GM12878 (cell line): ENCODE data around the gene KCNQ1. TPM values are rescaled to one million over a fixed set of nuclear protein-coding genes. Genes with fewer than 3 reads are reported as not detected.

Source experiments
- ATAC-seq: fragments of 200-7000 bp; cut with Tn5 transposase; 3 replicates; pipeline ENCODE4 v1.9.1; 2020; ENCODE audit warnings: mild to moderate bottlenecking, moderate library complexity
- BruUV-seq: library from RNA; stranded (reverse); fragments of 400-500 nt; replicated peaks from 2 replicates; lab custom pipeline; 2021; lab: Mats Ljungman, UMichigan
- CTCF ChIA-PET: fragments of 300-600 bp; sonication (Branson Sonifier 250); formaldehyde crosslinking; extraction: SDS; loops from one replicate; lab custom pipeline; 2021; ENCODE audit warnings: inconsistent platforms; lab: Yijun Ruan, JAX
- POLR2A ChIA-PET: fragments of 350-600 bp; formaldehyde crosslinking; extraction: SDS; loops from one replicate; lab custom pipeline; 2021; ENCODE audit warnings: inconsistent platforms; lab: Charles Lee
- RAD21 ChIA-PET: fragments of 300-600 bp; sonication (Branson Sonifier 250); formaldehyde crosslinking; loops from one replicate; lab custom pipeline; 2023; ENCODE audit warnings: antibody characterized with exemption; ENCODE audit not compliant: unreplicated experiment; lab: Charles Lee
- SMC1A ChIA-PET: fragments of 300-600 bp; sonication (Branson Sonifier 250); formaldehyde crosslinking; loops from one replicate; lab custom pipeline; 2023; ENCODE audit not compliant: unreplicated experiment, uncharacterized antibody; lab: Charles Lee
- DNase-seq: peaks from one replicate; pipeline ENCODE4 v3.0.0-alpha.2; 2011; ENCODE audit warnings: low read depth, low spot score
- FAIRE-seq: peaks from 3 replicates; lab custom pipeline; 2011; peaks lifted over from hg19 to GRCh38; lab: Jason Lieb, UNC
- H2AFZ ChIP-seq: 2 replicates; pipeline ENCODE4 v1.6.0; 2011; ENCODE audit warnings: low read depth, low read length, control low read depth; ENCODE audit not compliant: control insufficient read depth
- H3K27ac ChIP-seq: 2 replicates; pipeline ENCODE4 v1.5.1; 2011; ENCODE audit warnings: control low read depth; ENCODE audit not compliant: control insufficient read depth, insufficient read depth
- H3K27me3 ChIP-seq, 2 experiments: replicated peaks in 1 of 2; 2 replicates each; pipeline versions ENCODE4 v1.6.0 to v1.6.1; 2011; ENCODE audit warnings: low read length in 1 of 2; ENCODE audit not compliant: control insufficient read depth in 2 of 2, insufficient read depth in 2 of 2
- H3K36me3 ChIP-seq, 2 experiments: 2 replicates each; pipeline ENCODE4 v1.5.1; 2011; ENCODE audit warnings: low read length in 1 of 2; ENCODE audit not compliant: control insufficient read depth in 2 of 2, insufficient read depth in 2 of 2
- H3K4me1 ChIP-seq: 2 replicates; pipeline ENCODE4 v1.6.1; 2011; ENCODE audit warnings: mild to moderate bottlenecking, low read length, moderate library complexity, mixed read lengths; ENCODE audit not compliant: control insufficient read depth, insufficient read depth
- H3K4me2 ChIP-seq: 2 replicates; pipeline ENCODE4 v1.6.0; 2011; ENCODE audit warnings: control low read depth; ENCODE audit not compliant: control insufficient read depth, insufficient read depth
- H3K4me3 ChIP-seq: fragments of 200-600 bp; sonication (generic); 2 replicates; pipeline ENCODE4 v1.5.1; 2016
- H3K79me2 ChIP-seq: 2 replicates; pipeline ENCODE4 v1.6.0; 2011; ENCODE audit warnings: low read length; ENCODE audit not compliant: control insufficient read depth, insufficient read depth
- H3K9ac ChIP-seq: 2 replicates; pipeline ENCODE4 v1.8.0; 2011; ENCODE audit warnings: low read length, control low read depth, mixed read lengths; ENCODE audit not compliant: control insufficient read depth, insufficient read depth
- H3K9me3 ChIP-seq: replicated peaks from 3 replicates; pipeline ENCODE4 v1.5.1; 2011; ENCODE audit warnings: mild to moderate bottlenecking, low read length; ENCODE audit not compliant: control insufficient read depth, insufficient read depth
- H4K20me1 ChIP-seq: 2 replicates; pipeline ENCODE4 v1.6.0; 2011; ENCODE audit not compliant: control insufficient read depth, insufficient read depth
- CBX3 ChIP-seq: fragments of 200-600 bp; sonication (generic); IDR thresholded peaks from 2 replicates; pipeline ENCODE4 v1.6.1; 2016; ENCODE audit warnings: low read depth, borderline replicate concordance
- CHD1 ChIP-seq: IDR thresholded peaks from 2 replicates; pipeline ENCODE4 v1.6.1; 2012; ENCODE audit warnings: low read depth, low read length, improper control_type of control experiment
- CHD2 ChIP-seq: IDR thresholded peaks from 2 replicates; pipeline ENCODE4 v1.6.1; 2011; ENCODE audit warnings: low read depth, low read length, improper control_type of control experiment, borderline replicate concordance
- HSF1 ChIP-seq: fragments of 150-350 bp; IDR thresholded peaks from 2 replicates; pipeline ENCODE4 v1.6.1; 2014; ENCODE audit warnings: mild to moderate bottlenecking, low read depth, low read length
- JUNB ChIP-seq: IDR thresholded peaks from 2 replicates; pipeline ENCODE4 v1.6.1; 2016; ENCODE audit warnings: antibody characterized with exemption, mild to moderate bottlenecking
- NR2F1 ChIP-seq: fragments of 450-650 bp; conservative IDR thresholded peaks from 2 replicates; pipeline ENCODE4 v1.6.1; 2017; ENCODE audit warnings: mild to moderate bottlenecking
- RUNX3 ChIP-seq: IDR thresholded peaks from 2 replicates; pipeline ENCODE4 v1.6.1; 2012; ENCODE audit warnings: low read length, inconsistent platforms
- SIN3A ChIP-seq: IDR thresholded peaks from 2 replicates; pipeline ENCODE4 v1.6.1; 2012; ENCODE audit warnings: low read depth, low read length, improper control_type of control experiment
- WGBS: methylation state at CpG from one replicate; pipeline ENCODE4 v1.1.6; 2016; ENCODE audit warnings: low lambda C conversion rate; ENCODE audit not compliant: insufficient replicate concordance, insufficient coverage; ENCODE audit errors: missing lambda C conversion rate; 5-methylcytosine and 5-hydroxymethylcytosine counted together
- in situ Hi-C: fragments of 300-500 bp; cut with MboI; formaldehyde crosslinking; loops from 9 replicates; pipeline ENCODE4 v1.14.3; 2018; ENCODE audit warnings: mixed read lengths
- intact Hi-C: fragments of 100-400 bp; cut with micrococcal nuclease; formaldehyde crosslinking; loops from one replicate; pipeline ENCODE4 v1.14.2; 2022; ENCODE audit not compliant: unreplicated experiment
- polyA plus RNA-seq, 11 experiments: library from polyadenylated mRNA; depleted of rRNA in 4 of 11; unstranded in 6 of 11; stranded (reverse) in 5 of 11; fragments of >200 nt; fragmentation: Nextera tagmentation in 4 of 11; fragmentation: Illumina TruSeq in 1 of 11; extraction: Ambion mirVana in 4 of 11; extraction: Trizol in 1 of 11; gene quantifications; 1 replicate in 1 of 11; 2 replicates in 10 of 11; pipeline versions ENCODE4 v1.2.1 to v1.2.3, GENCODE V29; 2011 to 2016; ENCODE audit warnings: inconsistent platforms in 2 of 11, missing spikeins in 2 of 11, low read depth in 1 of 11
- total RNA-seq, 4 experiments: library from RNA; depleted of rRNA in 3 of 4; stranded (reverse); fragments of >200 nt in 3 of 4; fragmentation: Illumina TruSeq in 1 of 4; extraction: Trizol in 1 of 4; gene quantifications; 2 replicates each; pipeline versions ENCODE4 v1.2.1 to v1.2.3, GENCODE V29; 2013 to 2021
- TF ChIP-seq, protein P1 (sequence below), 3 experiments: IDR thresholded peaks in 2 of 3; conservative IDR thresholded peaks in 1 of 3; 2 replicates each; pipeline ENCODE4 v1.5.1; 2011; ENCODE audit warnings: low read depth in 3 of 3, low read length in 3 of 3, mild to moderate bottlenecking in 3 of 3, control low read depth in 2 of 3, moderate library complexity in 2 of 3, inconsistent platforms in 1 of 3, mixed read lengths in 1 of 3; ENCODE audit not compliant: control insufficient read depth in 2 of 3, insufficient read depth in 1 of 3; ENCODE audit errors: extremely low read depth in 1 of 3
- TF ChIP-seq, protein P2 (sequence below): fragments of 450-650 bp; IDR thresholded peaks from 2 replicates; pipeline ENCODE4 v1.6.1; 2017; ENCODE audit warnings: low read depth, mild to moderate bottlenecking, moderate library complexity

Gene KCNQ1
- total and polyA plus RNA-seq, 10 of the 15 experiments (the other 5 are each of a cell fraction or from before 2014, with no cell fraction given), result 0.03 to 0.15 (median 0.12) TPM; not detected in 7

- ATAC-seq (no peak), FAIRE-seq (no peak), DNase-seq (no peak)
- BruUV-seq, result no TSS peak
- Histone ChIP-seq H3K9me3 (no peaks in the 10 kb centered on the region; the same call in 2 of the 3 replicates), H3K27me3 (no peaks in the 10 kb centered on the region; a peak in 1 of 4 replicates), H3K36me3 (no peaks in the 10 kb centered on the region), H3K4me1 (no peaks in the 10 kb centered on the region; the same call in 1 of the 2 replicates), H3K27ac (peak overlapping the region; percentile 72), H3K79me2 (peaks cover 43% of the 10 kb centered on the region), H3K4me3 (peak overlapping the region; percentile 73), H3K9ac (peak overlapping the region; percentile 82), H3K4me2 (peak overlapping the region; percentile 73), H4K20me1 (no peaks in the 10 kb centered on the region), H2AFZ (no peak overlapping the region)
- ChIA-PET RAD21 (no interaction called here), CTCF (interaction anchor here (1.6 kb wide), 1 partner anchor 166 kb away, joined by 3 read pairs; no protein-coding TSS in a partner anchor), SMC1A (interaction anchor here (1.6 kb wide), 1 partner anchor 189 kb away, joined by 5 read pairs; no protein-coding TSS in a partner anchor), POLR2A (no interaction called here)
- TF ChIP-seq RUNX3 (peak; percentile 39; the same call in 1 of the 2 replicates), SIN3A (no peak), NR2F1 (no peak), CHD2 (no peak), JUNB (no peak), CHD1 (no peak), HSF1 (no peak), CBX3 (no peak)
- TF ChIP-seq, protein P1, sequence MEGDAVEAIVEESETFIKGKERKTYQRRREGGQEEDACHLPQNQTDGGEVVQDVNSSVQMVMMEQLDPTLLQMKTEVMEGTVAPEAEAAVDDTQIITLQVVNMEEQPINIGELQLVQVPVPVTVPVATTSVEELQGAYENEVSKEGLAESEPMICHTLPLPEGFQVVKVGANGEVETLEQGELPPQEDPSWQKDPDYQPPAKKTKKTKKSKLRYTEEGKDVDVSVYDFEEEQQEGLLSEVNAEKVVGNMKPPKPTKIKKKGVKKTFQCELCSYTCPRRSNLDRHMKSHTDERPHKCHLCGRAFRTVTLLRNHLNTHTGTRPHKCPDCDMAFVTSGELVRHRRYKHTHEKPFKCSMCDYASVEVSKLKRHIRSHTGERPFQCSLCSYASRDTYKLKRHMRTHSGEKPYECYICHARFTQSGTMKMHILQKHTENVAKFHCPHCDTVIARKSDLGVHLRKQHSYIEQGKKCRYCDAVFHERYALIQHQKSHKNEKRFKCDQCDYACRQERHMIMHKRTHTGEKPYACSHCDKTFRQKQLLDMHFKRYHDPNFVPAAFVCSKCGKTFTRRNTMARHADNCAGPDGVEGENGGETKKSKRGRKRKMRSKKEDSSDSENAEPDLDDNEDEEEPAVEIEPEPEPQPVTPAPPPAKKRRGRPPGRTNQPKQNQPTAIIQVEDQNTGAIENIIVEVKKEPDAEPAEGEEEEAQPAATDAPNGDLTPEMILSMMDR (IDR thresholded peaks at IDR 0.05 in 2 of 3, conservative IDR thresholded peaks at IDR 0.05 in 1 of 3; ENCODE audit: control insufficient read depth in 2 of 3, extremely low read depth in 1 of 3, insufficient read depth in 1 of 3, low read depth in 3 of 3, low read length in 3 of 3), result peak in 1 of 3 experiments; percentile 16; a peak in 1 of 6 replicates
- TF ChIP-seq, protein P2, sequence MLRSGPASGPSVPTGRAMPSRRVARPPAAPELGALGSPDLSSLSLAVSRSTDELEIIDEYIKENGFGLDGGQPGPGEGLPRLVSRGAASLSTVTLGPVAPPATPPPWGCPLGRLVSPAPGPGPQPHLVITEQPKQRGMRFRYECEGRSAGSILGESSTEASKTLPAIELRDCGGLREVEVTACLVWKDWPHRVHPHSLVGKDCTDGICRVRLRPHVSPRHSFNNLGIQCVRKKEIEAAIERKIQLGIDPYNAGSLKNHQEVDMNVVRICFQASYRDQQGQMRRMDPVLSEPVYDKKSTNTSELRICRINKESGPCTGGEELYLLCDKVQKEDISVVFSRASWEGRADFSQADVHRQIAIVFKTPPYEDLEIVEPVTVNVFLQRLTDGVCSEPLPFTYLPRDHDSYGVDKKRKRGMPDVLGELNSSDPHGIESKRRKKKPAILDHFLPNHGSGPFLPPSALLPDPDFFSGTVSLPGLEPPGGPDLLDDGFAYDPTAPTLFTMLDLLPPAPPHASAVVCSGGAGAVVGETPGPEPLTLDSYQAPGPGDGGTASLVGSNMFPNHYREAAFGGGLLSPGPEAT, result 0 out of 2 replicates have a peak, but pooled peaks have one; percentile 11
- 37% methylated on average over 20 of the region's 20 CpGs for WGBS
- intact Hi-C loops, result loop anchor here (2.0 kb wide), 1 partner anchor 166 kb away; no protein-coding TSS in a partner anchor
- in situ Hi-C loops, result no loop called here
Measured at GRCh38 chr11:2698386-2699184, 253.8 kb downstream of the KCNQ1 start.
